ENCODE measurements around the gene POLE.

GRCh38 chr12:132731574-132731973 lies 44.4 kb upstream of the POLE start:
- TF ChIP-seq CTCF (IDR thresholded peaks at IDR 0.05) (no peak), POLR2A (IDR thresholded peaks at IDR 0.05) (no peak)

All from lower leg skin (tissue), 3 donors.